Omental fat pad (tissue), 4 donors: ENCODE data around the gene TSC22D2. TPM values are rescaled to one million over a fixed set of nuclear protein-coding genes. Genes with fewer than 3 reads are reported as not detected.

Source experiments
- ATAC-seq: fragments of 150-250 bp; one replicate; pipeline ENCODE4 v1.9.1; 2016; ENCODE audit warnings: mild to moderate bottlenecking, moderate library complexity; ENCODE audit not compliant: low FRiP score
- DNase-seq: peaks from one replicate; pipeline ENCODE4 v3.0.0-alpha.2; 2019; ENCODE audit warnings: low spot score
- CTCF ChIP-seq, 3 donors: fragments of 450-650 bp; IDR thresholded peaks; one replicate each; pipeline ENCODE4 v1.5.1; 2016 to 2017; ENCODE audit warnings: antibody characterized with exemption in 3 of 3, mild to moderate bottlenecking in 3 of 3, moderate library complexity in 2 of 3
- total RNA-seq, 4 donors: library from RNA; depleted of rRNA; stranded (reverse); fragments of >200 nt; gene quantifications; one replicate each; pipeline ENCODE4 v1.1.0, GENCODE V29; 2016

The TSC22D2 gene
- total RNA-seq, 4 donors from 2014 or later = 15.8 to 66.2 (median 22.9) TPM

GRCh38 chr3:150479370-150479769 is 71.3 kb downstream of the TSC22D2 start:
- TF ChIP-seq CTCF (IDR thresholded peaks at IDR 0.05) = no peak
- DNase-seq = no peak
- ATAC-seq = no peak

- ATAC-seq (no peak), DNase-seq (no peak)
- TF ChIP-seq CTCF (IDR thresholded peaks at IDR 0.05) = no peak
These were observed 72.8 kb downstream of the TSC22D2 start for GRCh38 chr3:150480877-150481276.

GRCh38 chr3:150483226-150483625 is 75.1 kb downstream of the TSC22D2 start:
- no peak for TF ChIP-seq CTCF (IDR thresholded peaks at IDR 0.05)
- DNase-seq (no peak), ATAC-seq (no peak)

- TF ChIP-seq CTCF (IDR thresholded peaks at IDR 0.05) = no peak
- DNase-seq (no peak), ATAC-seq (no peak)
These were observed 76.3 kb downstream of the TSC22D2 start for GRCh38 chr3:150484410-150484809.

GRCh38 chr3:150488867-150489266 is 80.8 kb downstream of the TSC22D2 start:
- TF ChIP-seq CTCF (IDR thresholded peaks at IDR 0.05) = no peak
- ATAC-seq (no peak), DNase-seq (no peak)

- no peak for TF ChIP-seq CTCF (IDR thresholded peaks at IDR 0.05)
- ATAC-seq (no peak), DNase-seq (no peak)
These were observed 82.3 kb downstream of the TSC22D2 start for GRCh38 chr3:150490277-150490986.

- DNase-seq (no peak), ATAC-seq (no peak)
- no peak for TF ChIP-seq CTCF (IDR thresholded peaks at IDR 0.05)
These were observed 86.4 kb downstream of the TSC22D2 start for GRCh38 chr3:150494411-150494977.
